WTC11 (cell line): Measurements from ENCODE around the gene ARF5. TPM values are rescaled to one million over a fixed set of nuclear protein-coding genes. Genes with fewer than 3 reads are reported as not detected.

Experiments
- ATAC-seq: fragments of 200-7000 bp; cut with Tn5 transposase; 2 replicates; pipeline ENCODE4 v1.10.0; 2021; ENCODE audit warnings: mild to moderate bottlenecking, moderate library complexity
- Bru-seq: library from RNA; stranded (reverse); fragments of 400-500 nt; gene quantifications from one replicate; lab custom pipeline; 2021; lab: Mats Ljungman, UMichigan
- CTCF ChIA-PET: fragments of 300-600 bp; sonication (Branson Sonifier 250); formaldehyde crosslinking; loops from one replicate; lab custom pipeline; 2021; ENCODE audit warnings: antibody characterized with exemption; lab: Charles Lee
- POLR2A ChIA-PET: fragments of 350-600 bp; sonication (Branson Sonifier 250); formaldehyde crosslinking; loops from one replicate; lab custom pipeline; 2021; ENCODE audit warnings: antibody characterized with exemption; lab: Charles Lee
- DNase-seq: peaks from one replicate; pipeline ENCODE4 v3.0.0; 2021; ENCODE audit warnings: low spot score
- H3K27ac Mint-ChIP-seq: 2 replicates; pipeline ENCODE4 v1.8.0; 2021; ENCODE audit warnings: mixed read lengths
- H3K27me3 Mint-ChIP-seq: 2 replicates; pipeline ENCODE4 v1.8.0; 2021; ENCODE audit warnings: low read depth, mild to moderate bottlenecking, moderate library complexity, mixed read lengths
- H3K36me3 Mint-ChIP-seq: 2 replicates; pipeline ENCODE4 v1.8.0; 2021; ENCODE audit warnings: mixed read lengths
- H3K4me1 Mint-ChIP-seq: 2 replicates; pipeline ENCODE4 v1.8.0; 2022; ENCODE audit warnings: mixed read lengths
- H3K4me3 Mint-ChIP-seq: 2 replicates; pipeline ENCODE4 v1.8.0; 2021; ENCODE audit warnings: mild to moderate bottlenecking, moderate library complexity, mixed read lengths
- H3K9me3 Mint-ChIP-seq: 2 replicates; pipeline ENCODE4 v1.8.0; 2021; ENCODE audit warnings: mixed read lengths
- ATF6 ChIP-seq: sonication (generic); formaldehyde crosslinking; IDR thresholded peaks from 2 replicates; pipeline ENCODE4 v1.8.1; 2023; ENCODE audit warnings: mild to moderate bottlenecking, missing genetic modification reagents
- CREB1 ChIP-seq: sonication (generic); formaldehyde crosslinking; IDR thresholded peaks from 2 replicates; pipeline ENCODE4 v1.8.0; 2023; ENCODE audit warnings: mild to moderate bottlenecking, missing genetic modification reagents
- CREM ChIP-seq: sonication (generic); formaldehyde crosslinking; IDR thresholded peaks from 2 replicates; pipeline ENCODE4 v1.8.1; 2022; ENCODE audit warnings: mild to moderate bottlenecking, missing genetic modification reagents, moderate library complexity
- E2F4 ChIP-seq: sonication (generic); formaldehyde crosslinking; IDR thresholded peaks from 2 replicates; pipeline ENCODE4 v1.8.1; 2022; ENCODE audit warnings: low read depth, mild to moderate bottlenecking, moderate library complexity, missing genetic modification reagents, borderline replicate concordance
- E2F5 ChIP-seq: sonication (generic); formaldehyde crosslinking; IDR thresholded peaks from 2 replicates; pipeline ENCODE4 v1.8.1; 2022; ENCODE audit warnings: mild to moderate bottlenecking, moderate library complexity, missing genetic modification reagents
- ELF4 ChIP-seq: sonication (generic); formaldehyde crosslinking; IDR thresholded peaks from 2 replicates; pipeline ENCODE4 v1.8.1; 2022; ENCODE audit warnings: low read depth, mild to moderate bottlenecking, moderate library complexity, missing genetic modification reagents
- GTF2I ChIP-seq: fragments of 250-450 bp; sonication (Bioruptor Pico); conservative IDR thresholded peaks from 2 replicates; pipeline ENCODE4 v1.4.0; 2021; ENCODE audit warnings: mild to moderate bottlenecking
- KAT7 ChIP-seq: sonication (generic); formaldehyde crosslinking; IDR thresholded peaks from 2 replicates; pipeline ENCODE4 v1.8.1; 2023; ENCODE audit warnings: missing genetic modification reagents, mild to moderate bottlenecking, borderline replicate concordance
- MAX ChIP-seq: sonication (generic); formaldehyde crosslinking; IDR thresholded peaks from 2 replicates; pipeline ENCODE4 v1.8.0; 2022; ENCODE audit warnings: mild to moderate bottlenecking, missing genetic modification reagents
- MLX ChIP-seq: sonication (generic); formaldehyde crosslinking; IDR thresholded peaks from 2 replicates; pipeline ENCODE4 v1.8.1; 2023; ENCODE audit warnings: mild to moderate bottlenecking, missing genetic modification reagents, moderate library complexity
- RELA ChIP-seq: sonication (generic); formaldehyde crosslinking; IDR thresholded peaks from 2 replicates; pipeline ENCODE4 v1.8.1; 2022; ENCODE audit warnings: missing genetic modification reagents, mild to moderate bottlenecking, borderline replicate concordance
- ZBTB43 ChIP-seq: sonication (generic); formaldehyde crosslinking; IDR thresholded peaks from 2 replicates; pipeline ENCODE4 v1.8.1; 2023; ENCODE audit warnings: mild to moderate bottlenecking, missing genetic modification reagents
- long read RNA-seq, 3 experiments: library from RNA in 1 of 3; library from capped mRNA in 1 of 3; library from polyadenylated mRNA in 1 of 3; unstranded in 2 of 3; stranded (forward) in 1 of 3; transcript quantifications; one replicate each; pipeline ENCODE4 v2.0.0, GENCODE V29; 2021
- total RNA-seq: library from RNA; stranded (reverse); gene quantifications from 3 replicates; pipeline ENCODE4 v1.2.3, GENCODE V29; 2021
- TF ChIP-seq, protein P1 (sequence below): sonication (generic); formaldehyde crosslinking; IDR thresholded peaks from 2 replicates; pipeline ENCODE4 v1.8.0; 2023; ENCODE audit warnings: missing genetic modification reagents, mild to moderate bottlenecking, borderline replicate concordance
- TF ChIP-seq, protein P2 (sequence below): sonication (generic); formaldehyde crosslinking; IDR thresholded peaks from 2 replicates; pipeline ENCODE4 v1.8.1; 2022; ENCODE audit warnings: low read depth, missing genetic modification reagents, borderline replicate concordance
- TF ChIP-seq, protein P3 (sequence below): sonication (generic); formaldehyde crosslinking; IDR thresholded peaks from 2 replicates; pipeline ENCODE4 v1.8.0; 2023; ENCODE audit warnings: mild to moderate bottlenecking, missing genetic modification reagents

ARF5 gene
- 167 to 173 TPM (median 171 TPM) in 3 replicates for total RNA-seq
- percentile 92 among the genes with signal in this experiment for Bru-seq, nascent RNA
- long read RNA-seq, experiment 1, transcript ARF5-204 (5 exons, 1,509 nt), result minor isoform, 6 of 302 reads
- long read RNA-seq, experiment 1, transcript ARF5-201 (6 exons, 1,103 nt), result major isoform, 284 of 302 reads
- long read RNA-seq, experiment 1, partial matches to known transcripts, result 5 of 302 reads
- long read RNA-seq, experiment 1, other reads (novel, unspliced or antisense), result 7 of 302 reads
- long read RNA-seq, experiment 2, transcript ARF5-201 (6 exons, 1,103 nt), result major isoform, 199 of 239 reads
- long read RNA-seq, experiment 2, partial matches to known transcripts, result 28 of 239 reads
- long read RNA-seq, experiment 2, other reads (novel, unspliced or antisense), result 9 of 239 reads
- long read RNA-seq, experiment 3, transcript ARF5-201 (6 exons, 1,103 nt), result major isoform, 184 of 192 reads
- long read RNA-seq, experiment 3, partial matches to known transcripts, result 2 of 192 reads
- long read RNA-seq, experiment 3, other reads (novel, unspliced or antisense), result 4 of 192 reads

GRCh38 chr7:127588019-127588696, at the start of gene ARF5:
Gene ARF5 (plus strand): TSS chr7:127588411. CDS start chr7:127588499, 88 bp downstream.
- H3K27ac Mint-ChIP-seq, result peak within 1 kb of the TSS; percentile 97
- H3K27me3 Mint-ChIP-seq, result peaks cover 24% of the 10 kb centered on the region
- DNase-seq (peak; percentile 91), ATAC-seq (peak; percentile 65)
- H3K9me3 Mint-ChIP-seq, result no peaks in the 10 kb centered on the region
- peaks cover 33% of the 10 kb centered on the region for H3K4me1 Mint-ChIP-seq
- ChIA-PET CTCF (interaction anchor here (0.9 to 2.8 kb wide), 16 partner anchors 10 to 622 kb away, joined by 3 to 43 read pairs (median 5); partner anchors contain the start of gene PAX4), POLR2A (interaction anchor here (1.0 to 2.9 kb wide), 3 partner anchors 32 to 63 kb away, joined by 5 to 9 read pairs (median 5); no protein-coding TSS in a partner anchor)
- peaks cover 27% of the 10 kb centered on the region for H3K36me3 Mint-ChIP-seq
- H3K4me3 Mint-ChIP-seq, result peak within 1 kb of the TSS; percentile 96
- TF ChIP-seq, protein P1, sequence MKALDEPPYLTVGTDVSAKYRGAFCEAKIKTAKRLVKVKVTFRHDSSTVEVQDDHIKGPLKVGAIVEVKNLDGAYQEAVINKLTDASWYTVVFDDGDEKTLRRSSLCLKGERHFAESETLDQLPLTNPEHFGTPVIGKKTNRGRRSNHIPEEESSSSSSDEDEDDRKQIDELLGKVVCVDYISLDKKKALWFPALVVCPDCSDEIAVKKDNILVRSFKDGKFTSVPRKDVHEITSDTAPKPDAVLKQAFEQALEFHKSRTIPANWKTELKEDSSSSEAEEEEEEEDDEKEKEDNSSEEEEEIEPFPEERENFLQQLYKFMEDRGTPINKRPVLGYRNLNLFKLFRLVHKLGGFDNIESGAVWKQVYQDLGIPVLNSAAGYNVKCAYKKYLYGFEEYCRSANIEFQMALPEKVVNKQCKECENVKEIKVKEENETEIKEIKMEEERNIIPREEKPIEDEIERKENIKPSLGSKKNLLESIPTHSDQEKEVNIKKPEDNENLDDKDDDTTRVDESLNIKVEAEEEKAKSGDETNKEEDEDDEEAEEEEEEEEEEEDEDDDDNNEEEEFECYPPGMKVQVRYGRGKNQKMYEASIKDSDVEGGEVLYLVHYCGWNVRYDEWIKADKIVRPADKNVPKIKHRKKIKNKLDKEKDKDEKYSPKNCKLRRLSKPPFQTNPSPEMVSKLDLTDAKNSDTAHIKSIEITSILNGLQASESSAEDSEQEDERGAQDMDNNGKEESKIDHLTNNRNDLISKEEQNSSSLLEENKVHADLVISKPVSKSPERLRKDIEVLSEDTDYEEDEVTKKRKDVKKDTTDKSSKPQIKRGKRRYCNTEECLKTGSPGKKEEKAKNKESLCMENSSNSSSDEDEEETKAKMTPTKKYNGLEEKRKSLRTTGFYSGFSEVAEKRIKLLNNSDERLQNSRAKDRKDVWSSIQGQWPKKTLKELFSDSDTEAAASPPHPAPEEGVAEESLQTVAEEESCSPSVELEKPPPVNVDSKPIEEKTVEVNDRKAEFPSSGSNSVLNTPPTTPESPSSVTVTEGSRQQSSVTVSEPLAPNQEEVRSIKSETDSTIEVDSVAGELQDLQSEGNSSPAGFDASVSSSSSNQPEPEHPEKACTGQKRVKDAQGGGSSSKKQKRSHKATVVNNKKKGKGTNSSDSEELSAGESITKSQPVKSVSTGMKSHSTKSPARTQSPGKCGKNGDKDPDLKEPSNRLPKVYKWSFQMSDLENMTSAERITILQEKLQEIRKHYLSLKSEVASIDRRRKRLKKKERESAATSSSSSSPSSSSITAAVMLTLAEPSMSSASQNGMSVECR (CRISPR knock-in tag), result peak; percentile 66; the same call in 1 of the 2 replicates
- peak; percentile 7; the same call in 1 of the 2 replicates for TF ChIP-seq MAX (CRISPR knock-in tag)
- TF ChIP-seq, protein P2, sequence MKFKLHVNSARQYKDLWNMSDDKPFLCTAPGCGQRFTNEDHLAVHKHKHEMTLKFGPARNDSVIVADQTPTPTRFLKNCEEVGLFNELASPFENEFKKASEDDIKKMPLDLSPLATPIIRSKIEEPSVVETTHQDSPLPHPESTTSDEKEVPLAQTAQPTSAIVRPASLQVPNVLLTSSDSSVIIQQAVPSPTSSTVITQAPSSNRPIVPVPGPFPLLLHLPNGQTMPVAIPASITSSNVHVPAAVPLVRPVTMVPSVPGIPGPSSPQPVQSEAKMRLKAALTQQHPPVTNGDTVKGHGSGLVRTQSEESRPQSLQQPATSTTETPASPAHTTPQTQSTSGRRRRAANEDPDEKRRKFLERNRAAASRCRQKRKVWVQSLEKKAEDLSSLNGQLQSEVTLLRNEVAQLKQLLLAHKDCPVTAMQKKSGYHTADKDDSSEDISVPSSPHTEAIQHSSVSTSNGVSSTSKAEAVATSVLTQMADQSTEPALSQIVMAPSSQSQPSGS (CRISPR knock-in tag), result no peak
- peak; percentile 61 for TF ChIP-seq CREM
- TF ChIP-seq ZBTB43 (CRISPR knock-in tag), result 0 out of 2 replicates have a peak, but pooled peaks have one; percentile 1
- TF ChIP-seq KAT7, result no peak; the same call in 1 of the 2 replicates
- TF ChIP-seq MLX (CRISPR knock-in tag), result 0 out of 2 replicates have a peak, but pooled peaks have one; percentile 16
- TF ChIP-seq E2F5, result peak; percentile 48; the same call in 1 of the 2 replicates
- TF ChIP-seq GTF2I (CRISPR knock-in tag), result no peak
- TF ChIP-seq ATF6 (CRISPR knock-in tag), result no peak
- TF ChIP-seq, protein P3, sequence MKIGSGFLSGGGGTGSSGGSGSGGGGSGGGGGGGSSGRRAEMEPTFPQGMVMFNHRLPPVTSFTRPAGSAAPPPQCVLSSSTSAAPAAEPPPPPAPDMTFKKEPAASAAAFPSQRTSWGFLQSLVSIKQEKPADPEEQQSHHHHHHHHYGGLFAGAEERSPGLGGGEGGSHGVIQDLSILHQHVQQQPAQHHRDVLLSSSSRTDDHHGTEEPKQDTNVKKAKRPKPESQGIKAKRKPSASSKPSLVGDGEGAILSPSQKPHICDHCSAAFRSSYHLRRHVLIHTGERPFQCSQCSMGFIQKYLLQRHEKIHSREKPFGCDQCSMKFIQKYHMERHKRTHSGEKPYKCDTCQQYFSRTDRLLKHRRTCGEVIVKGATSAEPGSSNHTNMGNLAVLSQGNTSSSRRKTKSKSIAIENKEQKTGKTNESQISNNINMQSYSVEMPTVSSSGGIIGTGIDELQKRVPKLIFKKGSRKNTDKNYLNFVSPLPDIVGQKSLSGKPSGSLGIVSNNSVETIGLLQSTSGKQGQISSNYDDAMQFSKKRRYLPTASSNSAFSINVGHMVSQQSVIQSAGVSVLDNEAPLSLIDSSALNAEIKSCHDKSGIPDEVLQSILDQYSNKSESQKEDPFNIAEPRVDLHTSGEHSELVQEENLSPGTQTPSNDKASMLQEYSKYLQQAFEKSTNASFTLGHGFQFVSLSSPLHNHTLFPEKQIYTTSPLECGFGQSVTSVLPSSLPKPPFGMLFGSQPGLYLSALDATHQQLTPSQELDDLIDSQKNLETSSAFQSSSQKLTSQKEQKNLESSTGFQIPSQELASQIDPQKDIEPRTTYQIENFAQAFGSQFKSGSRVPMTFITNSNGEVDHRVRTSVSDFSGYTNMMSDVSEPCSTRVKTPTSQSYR (CRISPR knock-in tag), result no peak
- TF ChIP-seq ELF4 (CRISPR knock-in tag), result 0 out of 2 replicates have a peak, but pooled peaks have one; percentile 11
- TF ChIP-seq RELA, result no peak
- 0 out of 2 replicates have a peak, but pooled peaks have one; percentile 15 for TF ChIP-seq E2F4 (CRISPR knock-in tag)
- TF ChIP-seq CREB1 (CRISPR knock-in tag), result no peak
